HG03066 (cell line): ENCODE data around the gene OR10A3.

Experiments used
- ATAC-seq: cut with Tn5 transposase; IDR thresholded peaks from one replicate; pipeline ENCODE4 v1.9.1; 2021; ENCODE audit warnings: low read depth; ENCODE audit not compliant: unreplicated experiment

OR10A3 gene

DNA sequence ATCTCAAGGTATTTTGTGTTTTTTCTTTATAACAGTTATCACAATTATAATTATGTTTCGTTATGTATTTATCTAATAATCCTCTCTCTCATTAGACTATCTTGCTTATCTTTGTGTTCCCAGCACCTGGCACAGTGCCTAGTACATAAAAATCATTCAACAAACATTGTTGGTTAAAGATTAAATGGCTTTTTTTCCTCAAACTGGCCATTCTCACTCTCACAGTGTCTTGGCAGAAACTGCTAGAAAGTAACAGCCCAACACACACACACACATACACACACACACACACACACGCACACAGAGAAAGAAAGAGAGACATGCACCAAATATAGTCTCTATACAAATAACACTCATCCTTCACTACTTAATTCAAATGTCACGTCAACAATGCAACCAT lies 47.3 kb downstream of the OR10A3 start:
- no peak for ATAC-seq

- ATAC-seq, result no peak
Observed at GRCh38 chr11:7893796-7894195, 47.7 kb downstream of the OR10A3 start.

GRCh38 chr11:7892840-7893254 lies 48.7 kb downstream of the OR10A3 start:
- ATAC-seq, result no peak

- peak; percentile 42 for ATAC-seq
Observed at GRCh38 chr11:7892059-7892699, 49.3 kb downstream of the OR10A3 start.

DNA sequence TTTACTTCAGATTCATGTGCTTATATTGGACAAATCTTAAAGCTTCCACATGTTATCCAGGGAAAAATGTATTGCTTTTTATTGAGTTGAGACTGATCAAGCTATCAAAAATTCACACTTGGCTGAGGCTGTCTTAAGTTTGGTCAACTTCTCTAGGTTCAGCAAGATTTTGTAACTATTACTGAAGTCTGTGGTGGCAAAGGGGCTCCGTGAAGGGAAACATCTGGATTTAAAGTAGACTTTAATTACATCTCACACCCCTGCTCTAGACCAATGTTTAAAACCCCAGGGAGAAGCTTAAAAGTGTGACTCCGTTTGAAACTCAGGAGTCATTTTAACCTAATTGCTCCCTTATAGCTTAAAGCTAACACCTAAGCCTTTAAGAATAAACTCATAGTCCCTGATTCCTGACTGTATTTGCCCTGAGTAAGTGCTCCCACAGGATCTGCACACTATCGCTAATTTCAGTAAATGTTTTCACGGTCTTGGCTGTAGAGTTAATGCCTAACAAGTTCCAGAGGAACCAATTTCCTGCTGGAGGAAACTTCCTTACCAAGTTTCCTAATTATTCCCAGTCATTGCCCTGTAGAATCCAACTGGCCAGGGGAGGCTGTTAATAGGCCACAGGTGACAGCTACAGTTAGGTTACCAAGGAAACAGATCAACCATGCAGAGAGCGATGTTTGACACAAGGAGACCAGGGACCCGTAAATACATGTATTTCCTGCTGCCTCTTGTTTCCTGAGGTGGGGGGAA lies 50.9 kb downstream of the OR10A3 start:
- no peak for ATAC-seq

DNA sequence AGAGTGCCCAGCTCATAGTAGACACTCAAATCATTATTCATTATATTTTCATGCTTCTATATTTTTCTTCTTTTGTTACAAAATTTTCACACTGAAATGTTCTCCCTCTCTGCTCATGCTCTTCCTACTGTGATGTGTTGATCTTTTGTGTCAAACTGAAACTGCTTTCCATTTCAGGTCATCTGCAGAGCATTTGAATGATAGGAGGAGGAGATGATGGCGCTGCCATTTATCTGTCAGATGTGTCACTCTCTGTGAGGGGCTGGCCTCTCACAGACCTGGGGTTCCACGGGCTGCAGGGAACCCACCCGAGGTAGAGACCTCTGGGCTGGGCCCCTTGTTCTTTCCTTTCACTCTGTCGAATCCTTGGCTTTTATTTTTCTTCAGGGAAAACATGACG lies 51.5 kb downstream of the OR10A3 start:
- ATAC-seq, result peak; percentile 43
